H9 (cell line): ENCODE measurements around the gene IQSEC1. TPM values are rescaled to one million over a fixed set of nuclear protein-coding genes. Genes with fewer than 3 reads are reported as not detected.

ENCODE experiments used
- DNase-seq: peaks from one replicate; pipeline ENCODE4 v3.0.0-alpha.2; 2017
- H2AFZ ChIP-seq: one replicate; pipeline ENCODE4 v1.6.1; 2013; ENCODE audit warnings: mild to moderate bottlenecking, low read length, control low read depth, moderate library complexity
- H2AK5ac ChIP-seq: 2 replicates; pipeline ENCODE4 v1.6.1; 2013; ENCODE audit warnings: low read length, control low read depth, mixed read lengths; ENCODE audit not compliant: insufficient read length
- H2BK120ac ChIP-seq: one replicate; pipeline ENCODE4 v1.6.1; 2013; ENCODE audit warnings: low read depth, mild to moderate bottlenecking, low read length, control low read depth, inconsistent platforms; ENCODE audit not compliant: poor library complexity, severe bottlenecking
- H2BK12ac ChIP-seq: 2 replicates; pipeline ENCODE4 v1.6.1; 2013; ENCODE audit warnings: low read length, control low read depth, mixed read lengths, low read depth; ENCODE audit not compliant: insufficient read length
- H2BK15ac ChIP-seq: 2 replicates; pipeline ENCODE4 v1.6.1; 2013; ENCODE audit warnings: low read depth, low read length, control low read depth
- H2BK20ac ChIP-seq: one replicate; pipeline ENCODE4 v1.6.1; 2013; ENCODE audit warnings: low read depth, mild to moderate bottlenecking, low read length, control low read depth, inconsistent platforms; ENCODE audit not compliant: poor library complexity, severe bottlenecking
- H2BK5ac ChIP-seq: 2 replicates; pipeline ENCODE4 v1.6.1; 2013; ENCODE audit warnings: low read length, control low read depth, mixed read lengths; ENCODE audit not compliant: insufficient read length
- H3K14ac ChIP-seq: 2 replicates; pipeline ENCODE4 v1.6.1; 2013; ENCODE audit warnings: low read length, control low read depth; ENCODE audit not compliant: insufficient read depth
- H3K18ac ChIP-seq: 2 replicates; pipeline ENCODE4 v1.6.1; 2013; ENCODE audit warnings: low read depth, mild to moderate bottlenecking, mixed read lengths, low read length, control low read depth; ENCODE audit not compliant: insufficient read length
- H3K23ac ChIP-seq: 2 replicates; pipeline ENCODE4 v1.6.1; 2013; ENCODE audit warnings: low read length, control low read depth, mixed read lengths, low read depth; ENCODE audit not compliant: insufficient read length
- H3K23me2 ChIP-seq: 2 replicates; pipeline ENCODE4 v1.6.1; 2013; ENCODE audit warnings: low read depth, mild to moderate bottlenecking, mixed read lengths, low read length, control low read depth; ENCODE audit not compliant: insufficient read length, poor library complexity, severe bottlenecking
- H3K27ac ChIP-seq: 2 replicates; pipeline ENCODE4 v1.5.1; 2013; ENCODE audit warnings: low read length, control low read depth, mixed read lengths, low read depth; ENCODE audit not compliant: insufficient read length
- H3K27me3 ChIP-seq: 2 replicates; pipeline ENCODE4 v1.6.1; 2013; ENCODE audit warnings: low read length, control low read depth, inconsistent platforms; ENCODE audit not compliant: insufficient read depth
- H3K4ac ChIP-seq: 2 replicates; pipeline ENCODE4 v1.6.1; 2013; ENCODE audit warnings: low read depth, mild to moderate bottlenecking, control low read depth, inconsistent platforms, low read length, moderate library complexity
- H3K4me1 ChIP-seq: 2 replicates; pipeline ENCODE4 v1.6.1; 2013; ENCODE audit warnings: low read length, control low read depth, inconsistent platforms; ENCODE audit not compliant: insufficient read depth
- H3K4me2 ChIP-seq: 2 replicates; pipeline ENCODE4 v1.6.1; 2013; ENCODE audit warnings: low read length, control low read depth, mixed read lengths; ENCODE audit not compliant: insufficient read length, insufficient read depth
- H3K56ac ChIP-seq: 2 replicates; pipeline ENCODE4 v1.6.1; 2013; ENCODE audit warnings: low read depth, mild to moderate bottlenecking, mixed read lengths, low read length, control low read depth; ENCODE audit not compliant: insufficient read length
- H3K79me1 ChIP-seq: 2 replicates; pipeline ENCODE4 v1.6.1; 2013; ENCODE audit warnings: low read depth, mild to moderate bottlenecking, moderate library complexity, low read length, control low read depth, inconsistent platforms; ENCODE audit not compliant: insufficient read depth, poor library complexity, severe bottlenecking
- H3K79me2 ChIP-seq: 2 replicates; pipeline ENCODE4 v1.6.1; 2013; ENCODE audit warnings: low read length, control low read depth, inconsistent platforms; ENCODE audit not compliant: insufficient read depth
- H3K9ac ChIP-seq: 2 replicates; pipeline ENCODE4 v1.6.1; 2013; ENCODE audit warnings: low read length, control low read depth, mixed read lengths; ENCODE audit not compliant: insufficient read length; ENCODE audit errors: extremely low read depth
- H3K9me3 ChIP-seq: one replicate; pipeline ENCODE4 v1.6.1; 2013; ENCODE audit warnings: low read depth, low read length, inconsistent platforms; ENCODE audit not compliant: control insufficient read depth
- H3T11ph ChIP-seq: one replicate; pipeline ENCODE4 v1.6.1; 2013; ENCODE audit warnings: mild to moderate bottlenecking, low read length, control low read depth, inconsistent platforms
- H4K20me1 ChIP-seq: one replicate; pipeline ENCODE4 v1.6.1; 2013; ENCODE audit not compliant: control insufficient read depth, insufficient read length, insufficient read depth
- H4K5ac ChIP-seq: 2 replicates; pipeline ENCODE4 v1.6.1; 2013; ENCODE audit warnings: low read depth, mild to moderate bottlenecking, mixed read lengths, low read length, control low read depth; ENCODE audit not compliant: insufficient read length
- H4K8ac ChIP-seq: replicated peaks from 2 replicates; pipeline ENCODE4 v1.6.1; 2013; ENCODE audit warnings: low read length, control low read depth, mixed read lengths, low read depth; ENCODE audit not compliant: insufficient read length
- H4K91ac ChIP-seq: 2 replicates; pipeline ENCODE4 v1.6.1; 2013; ENCODE audit warnings: low read depth, mild to moderate bottlenecking, moderate library complexity, mixed read lengths, low read length, control low read depth; ENCODE audit not compliant: insufficient read length
- H3K27ac Mint-ChIP-seq, 3 experiments: 2 replicates in 2 of 3; 3 replicates in 1 of 3; pipeline ENCODE4 v1.8.0; 2020 to 2021; ENCODE audit warnings: mixed read lengths in 3 of 3, mild to moderate bottlenecking in 1 of 3, moderate library complexity in 1 of 3
- H3K27me3 Mint-ChIP-seq: 2 replicates; pipeline ENCODE4 v1.8.0; 2021; ENCODE audit warnings: low read depth, mild to moderate bottlenecking, moderate library complexity, mixed read lengths
- H3K36me3 Mint-ChIP-seq, 3 experiments: 2 replicates in 2 of 3; 3 replicates in 1 of 3; pipeline ENCODE4 v1.8.0; 2020 to 2021; ENCODE audit warnings: low read depth in 3 of 3, mixed read lengths in 3 of 3; ENCODE audit not compliant: insufficient read depth in 1 of 3
- H3K4me1 Mint-ChIP-seq, 2 experiments: 2 replicates each; pipeline ENCODE4 v1.8.0; 2020; ENCODE audit warnings: mixed read lengths in 2 of 2
- H3K4me3 Mint-ChIP-seq, 2 experiments: 2 replicates in 1 of 2; 3 replicates in 1 of 2; pipeline ENCODE4 v1.8.0; 2020 to 2021; ENCODE audit warnings: mild to moderate bottlenecking in 2 of 2, mixed read lengths in 2 of 2, moderate library complexity in 1 of 2
- H3K9me3 Mint-ChIP-seq, 2 experiments: 2 replicates in 1 of 2; 3 replicates in 1 of 2; pipeline ENCODE4 v1.8.0; 2020; ENCODE audit warnings: mild to moderate bottlenecking in 2 of 2, mixed read lengths in 2 of 2, moderate library complexity in 1 of 2
- CTCF ChIP-seq: fragments of 200-600 bp; sonication (generic); conservative IDR thresholded peaks from 3 replicates; pipeline ENCODE4 v1.8.0; 2021; ENCODE audit warnings: antibody characterized with exemption, mild to moderate bottlenecking
- WGBS: extraction: QIAGEN DNeasy Blood & Tissue Kit; methylation state at CpG from one replicate; pipeline ENCODE4 v1.1.7; 2013; ENCODE audit warnings: missing lambda C conversion rate, low lambda C conversion rate, mixed read lengths; ENCODE audit not compliant: insufficient read length; ENCODE audit errors: extremely low coverage; 5-methylcytosine and 5-hydroxymethylcytosine counted together
- total RNA-seq: library from RNA; stranded (reverse); gene quantifications from 2 replicates; pipeline ENCODE4 v1.2.1, GENCODE V29; 2021

The IQSEC1 gene
- total RNA-seq, 1 experiment from 2014 or later: 19.1 TPM

- H3K14ac ChIP-seq: no peak overlapping the region
- no peaks in the 10 kb centered on the region for H3K79me1 ChIP-seq
- no peak overlapping the region for H3K56ac ChIP-seq
- no peak overlapping the region for H2BK5ac ChIP-seq
- no peak overlapping the region for H2BK12ac ChIP-seq
- H2BK20ac ChIP-seq: no peak overlapping the region
- no peaks in the 10 kb centered on the region for H3K4me1 Mint-ChIP-seq
- no peak overlapping the region for H2AK5ac ChIP-seq
- H3K23ac ChIP-seq: no peak overlapping the region
- no peak overlapping the region for H3K4me2 ChIP-seq
- H4K91ac ChIP-seq: no peak overlapping the region
- H4K8ac ChIP-seq: no peak overlapping the region
- no peak overlapping the region for H3T11ph ChIP-seq
- no peak overlapping the region for H2BK120ac ChIP-seq
- WGBS: 100% methylated on average over 1 of the region's 12 CpGs
- H3K36me3 Mint-ChIP-seq: no peaks in the 10 kb centered on the region; a peak in 1 of 7 replicates
- no peak overlapping the region for H2AFZ ChIP-seq
- TF ChIP-seq CTCF: no peak
- no peak overlapping the region for H3K9ac ChIP-seq
- no peaks in the 10 kb centered on the region for H3K9me3 Mint-ChIP-seq
- no peak overlapping the region for H3K27ac ChIP-seq
- no peaks in the 10 kb centered on the region for H4K20me1 ChIP-seq
- no peak overlapping the region for H3K4ac ChIP-seq
- H3K27me3 Mint-ChIP-seq: no peaks in the 10 kb centered on the region
- no peak overlapping the region for H3K18ac ChIP-seq
- H3K4me1 ChIP-seq: no peaks in the 10 kb centered on the region
- no peak overlapping the region for H2BK15ac ChIP-seq
- no peaks in the 10 kb centered on the region for H3K23me2 ChIP-seq
- no peak overlapping the region for H3K4me3 Mint-ChIP-seq
- no peak overlapping the region for H3K27ac Mint-ChIP-seq
- H3K9me3 ChIP-seq: no peaks in the 10 kb centered on the region
- H3K79me2 ChIP-seq: no peaks in the 10 kb centered on the region
- DNase-seq: no peak
- no peaks in the 10 kb centered on the region for H3K27me3 ChIP-seq
- no peak overlapping the region for H4K5ac ChIP-seq
Observed at GRCh38 chr3:13064159-13064868, 8.9 kb downstream of the IQSEC1 start.
